Measurements from ENCODE around the gene FFAR1.

GRCh38 chr19:35380450-35381124 is 32.9 kb downstream of the FFAR1 start:
- TF ChIP-seq POLR2AphosphoS5 (IDR thresholded peaks at IDR 0.05): no peak
- no peak for TF ChIP-seq CTCF (IDR thresholded peaks at IDR 0.05)

All from gastroesophageal sphincter (tissue), 3 donors.